ENCODE data around the gene LCN10. TPM values are rescaled to one million over a fixed set of nuclear protein-coding genes. Genes with fewer than 3 reads are reported as not detected.
A peak's percentile ranks its signal among the peaks of the same experiment; 100 is the strongest.

The LCN10 gene
- total and polyA plus RNA-seq, 9 donors = 2.5 to 15.5 (median 10.5) TPM

GRCh38 chr9:136726631-136727191 is 16.0 kb downstream of the LCN10 start:
- no peak for DNase-seq
- WGBS (ENCODE audit: insufficient coverage) = 47% methylated on average over 4 of the region's 18 CpGs
- Histone ChIP-seq H3K36me3 (ENCODE audit: control insufficient read depth, insufficient read depth, low read length) (peaks cover 51% of the 10 kb centered on the region), H3K27me3 (ENCODE audit: control insufficient read depth, insufficient read depth, low read length) (no peaks in the 10 kb centered on the region), H3K4me3 (ENCODE audit: low read length) (peak overlapping the region; percentile 92), H3K4me1 (ENCODE audit: control insufficient read depth, insufficient read depth, low read length) (peaks cover 44% of the 10 kb centered on the region), H3K9me3 (replicated peaks; ENCODE audit: control insufficient read depth, low read depth, low read length) (no peaks in the 10 kb centered on the region), H3K27ac (ENCODE audit: low read length) (no peak overlapping the region)

- Histone ChIP-seq H3K4me3 (ENCODE audit: low read length) (no peak overlapping the region), H3K27me3 (ENCODE audit: control insufficient read depth, insufficient read depth, low read length) (no peaks in the 10 kb centered on the region), H3K4me1 (ENCODE audit: control insufficient read depth, insufficient read depth, low read length) (peaks cover 50% of the 10 kb centered on the region), H3K27ac (ENCODE audit: low read length) (no peak overlapping the region), H3K36me3 (ENCODE audit: control insufficient read depth, insufficient read depth, low read length) (peaks cover 57% of the 10 kb centered on the region), H3K9me3 (replicated peaks; ENCODE audit: control insufficient read depth, low read depth, low read length) (no peaks in the 10 kb centered on the region)
- 59% methylated on average over 16 of the region's 16 CpGs for WGBS (ENCODE audit: insufficient coverage)
- no peak for DNase-seq
Observed at GRCh38 chr9:136726118-136726517, 16.6 kb downstream of the LCN10 start.

- no peak for DNase-seq
- Histone ChIP-seq H3K4me3 (ENCODE audit: low read length) (no peak overlapping the region), H3K27ac (ENCODE audit: low read length) (no peak overlapping the region), H3K27me3 (ENCODE audit: control insufficient read depth, insufficient read depth, low read length) (no peaks in the 10 kb centered on the region), H3K36me3 (ENCODE audit: control insufficient read depth, insufficient read depth, low read length) (peaks cover 60% of the 10 kb centered on the region), H3K4me1 (ENCODE audit: control insufficient read depth, insufficient read depth, low read length) (peaks cover 55% of the 10 kb centered on the region), H3K9me3 (replicated peaks; ENCODE audit: control insufficient read depth, low read depth, low read length) (no peaks in the 10 kb centered on the region)
- WGBS (ENCODE audit: insufficient coverage) = 50% methylated on average over 10 of the region's 10 CpGs
Observed at GRCh38 chr9:136725612-136726011, 17.1 kb downstream of the LCN10 start.

GRCh38 chr9:136724772-136725171 is 18.0 kb downstream of the LCN10 start:
- H3K27ac ChIP-seq (ENCODE audit: low read length) = no peak overlapping the region
- DNase-seq = no peak
- H3K27me3 ChIP-seq (ENCODE audit: control insufficient read depth, insufficient read depth, low read length) = no peaks in the 10 kb centered on the region
- H3K9me3 ChIP-seq (replicated peaks; ENCODE audit: control insufficient read depth, low read depth, low read length) = no peaks in the 10 kb centered on the region
- H3K36me3 ChIP-seq (ENCODE audit: control insufficient read depth, insufficient read depth, low read length) = peaks cover 63% of the 10 kb centered on the region
- WGBS (ENCODE audit: insufficient coverage) = no CpG with 5 or more reads among the region's 7 CpGs
- peaks cover 64% of the 10 kb centered on the region for H3K4me1 ChIP-seq (ENCODE audit: control insufficient read depth, insufficient read depth, low read length)
- H3K4me3 ChIP-seq (ENCODE audit: low read length) = no peak overlapping the region

GRCh38 chr9:136723989-136724388 is 18.8 kb downstream of the LCN10 start:
- H3K9me3 ChIP-seq (replicated peaks; ENCODE audit: control insufficient read depth, low read depth, low read length) = no peaks in the 10 kb centered on the region
- peaks cover 63% of the 10 kb centered on the region for H3K36me3 ChIP-seq (ENCODE audit: control insufficient read depth, insufficient read depth, low read length)
- WGBS (ENCODE audit: insufficient coverage) = 88% methylated on average over 5 of the region's 8 CpGs
- H3K27me3 ChIP-seq (ENCODE audit: control insufficient read depth, insufficient read depth, low read length) = no peaks in the 10 kb centered on the region
- H3K4me3 ChIP-seq (ENCODE audit: low read length) = no peak overlapping the region
- peaks cover 65% of the 10 kb centered on the region for H3K4me1 ChIP-seq (ENCODE audit: control insufficient read depth, insufficient read depth, low read length)
- no peak for DNase-seq
- no peak overlapping the region for H3K27ac ChIP-seq (ENCODE audit: low read length)

- WGBS (ENCODE audit: insufficient coverage) = 88% methylated on average over 31 of the region's 32 CpGs
- no peak for DNase-seq
- H3K4me3 ChIP-seq (ENCODE audit: low read length) = no peak overlapping the region
- peaks cover 61% of the 10 kb centered on the region for H3K4me1 ChIP-seq (ENCODE audit: control insufficient read depth, insufficient read depth, low read length)
- H3K36me3 ChIP-seq (ENCODE audit: control insufficient read depth, insufficient read depth, low read length) = peaks cover 63% of the 10 kb centered on the region
- H3K27me3 ChIP-seq (ENCODE audit: control insufficient read depth, insufficient read depth, low read length) = no peaks in the 10 kb centered on the region
- H3K9me3 ChIP-seq (replicated peaks; ENCODE audit: control insufficient read depth, low read depth, low read length) = no peaks in the 10 kb centered on the region
- H3K27ac ChIP-seq (ENCODE audit: low read length) = no peak overlapping the region
Observed at GRCh38 chr9:136723362-136723976, 19.3 kb downstream of the LCN10 start.

- 75% methylated on average over 22 of the region's 24 CpGs for WGBS (ENCODE audit: insufficient coverage)
- Histone ChIP-seq H3K27ac (ENCODE audit: low read length) (no peak overlapping the region), H3K4me3 (ENCODE audit: low read length) (no peak overlapping the region), H3K36me3 (ENCODE audit: control insufficient read depth, insufficient read depth, low read length) (peaks cover 63% of the 10 kb centered on the region), H3K27me3 (ENCODE audit: control insufficient read depth, insufficient read depth, low read length) (no peaks in the 10 kb centered on the region), H3K9me3 (replicated peaks; ENCODE audit: control insufficient read depth, low read depth, low read length) (no peaks in the 10 kb centered on the region), H3K4me1 (ENCODE audit: control insufficient read depth, insufficient read depth, low read length) (peaks cover 59% of the 10 kb centered on the region)
- DNase-seq = no peak
Observed at GRCh38 chr9:136722969-136723356, 19.8 kb downstream of the LCN10 start.

GRCh38 chr9:136722093-136722968 is 20.4 kb downstream of the LCN10 start:
- no peak overlapping the region for H3K4me3 ChIP-seq (ENCODE audit: low read length)
- no peak for DNase-seq
- H3K36me3 ChIP-seq (ENCODE audit: control insufficient read depth, insufficient read depth, low read length) = peaks cover 63% of the 10 kb centered on the region
- H3K9me3 ChIP-seq (replicated peaks; ENCODE audit: control insufficient read depth, low read depth, low read length) = no peaks in the 10 kb centered on the region
- H3K27me3 ChIP-seq (ENCODE audit: control insufficient read depth, insufficient read depth, low read length) = no peaks in the 10 kb centered on the region
- WGBS (ENCODE audit: insufficient coverage) = 80% methylated on average over 30 of the region's 31 CpGs
- H3K27ac ChIP-seq (ENCODE audit: low read length) = peak overlapping the region; percentile 3
- peaks cover 56% of the 10 kb centered on the region for H3K4me1 ChIP-seq (ENCODE audit: control insufficient read depth, insufficient read depth, low read length)

GRCh38 chr9:136721339-136722092 is 21.2 kb downstream of the LCN10 start:
- no peaks in the 10 kb centered on the region for H3K27me3 ChIP-seq (ENCODE audit: control insufficient read depth, insufficient read depth, low read length)
- H3K36me3 ChIP-seq (ENCODE audit: control insufficient read depth, insufficient read depth, low read length) = peaks cover 58% of the 10 kb centered on the region
- peak overlapping the region; percentile 35 for H3K27ac ChIP-seq (ENCODE audit: low read length)
- no peak overlapping the region for H3K4me3 ChIP-seq (ENCODE audit: low read length)
- no peak for DNase-seq
- no peaks in the 10 kb centered on the region for H3K9me3 ChIP-seq (replicated peaks; ENCODE audit: control insufficient read depth, low read depth, low read length)
- WGBS (ENCODE audit: insufficient coverage) = 71% methylated on average over 26 of the region's 30 CpGs
- peaks cover 48% of the 10 kb centered on the region for H3K4me1 ChIP-seq (ENCODE audit: control insufficient read depth, insufficient read depth, low read length)

GRCh38 chr9:136720898-136721338 is 21.8 kb downstream of the LCN10 start:
- peaks cover 52% of the 10 kb centered on the region for H3K36me3 ChIP-seq (ENCODE audit: control insufficient read depth, insufficient read depth, low read length)
- no peaks in the 10 kb centered on the region for H3K9me3 ChIP-seq (replicated peaks; ENCODE audit: control insufficient read depth, low read depth, low read length)
- DNase-seq = no peak
- H3K27ac ChIP-seq (ENCODE audit: low read length) = peak overlapping the region; percentile 59
- H3K27me3 ChIP-seq (ENCODE audit: control insufficient read depth, insufficient read depth, low read length) = no peaks in the 10 kb centered on the region
- WGBS (ENCODE audit: insufficient coverage) = 63% methylated on average over 11 of the region's 11 CpGs
- H3K4me1 ChIP-seq (ENCODE audit: control insufficient read depth, insufficient read depth, low read length) = peaks cover 42% of the 10 kb centered on the region
- H3K4me3 ChIP-seq (ENCODE audit: low read length) = no peak overlapping the region

All from muscle of leg (tissue), 11 donors.